ENCODE data around the gene OGG1.

Gene OGG1

GRCh38 chr3:9800529-9800928 is 50.8 kb downstream of the OGG1 start:
- TF ChIP-seq, protein P1, sequence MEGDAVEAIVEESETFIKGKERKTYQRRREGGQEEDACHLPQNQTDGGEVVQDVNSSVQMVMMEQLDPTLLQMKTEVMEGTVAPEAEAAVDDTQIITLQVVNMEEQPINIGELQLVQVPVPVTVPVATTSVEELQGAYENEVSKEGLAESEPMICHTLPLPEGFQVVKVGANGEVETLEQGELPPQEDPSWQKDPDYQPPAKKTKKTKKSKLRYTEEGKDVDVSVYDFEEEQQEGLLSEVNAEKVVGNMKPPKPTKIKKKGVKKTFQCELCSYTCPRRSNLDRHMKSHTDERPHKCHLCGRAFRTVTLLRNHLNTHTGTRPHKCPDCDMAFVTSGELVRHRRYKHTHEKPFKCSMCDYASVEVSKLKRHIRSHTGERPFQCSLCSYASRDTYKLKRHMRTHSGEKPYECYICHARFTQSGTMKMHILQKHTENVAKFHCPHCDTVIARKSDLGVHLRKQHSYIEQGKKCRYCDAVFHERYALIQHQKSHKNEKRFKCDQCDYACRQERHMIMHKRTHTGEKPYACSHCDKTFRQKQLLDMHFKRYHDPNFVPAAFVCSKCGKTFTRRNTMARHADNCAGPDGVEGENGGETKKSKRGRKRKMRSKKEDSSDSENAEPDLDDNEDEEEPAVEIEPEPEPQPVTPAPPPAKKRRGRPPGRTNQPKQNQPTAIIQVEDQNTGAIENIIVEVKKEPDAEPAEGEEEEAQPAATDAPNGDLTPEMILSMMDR (conservative IDR thresholded peaks at IDR 0.05; ENCODE audit: low read length): peak; percentile 19
- DNase-seq (ENCODE audit: low read depth): no peak

DNA sequence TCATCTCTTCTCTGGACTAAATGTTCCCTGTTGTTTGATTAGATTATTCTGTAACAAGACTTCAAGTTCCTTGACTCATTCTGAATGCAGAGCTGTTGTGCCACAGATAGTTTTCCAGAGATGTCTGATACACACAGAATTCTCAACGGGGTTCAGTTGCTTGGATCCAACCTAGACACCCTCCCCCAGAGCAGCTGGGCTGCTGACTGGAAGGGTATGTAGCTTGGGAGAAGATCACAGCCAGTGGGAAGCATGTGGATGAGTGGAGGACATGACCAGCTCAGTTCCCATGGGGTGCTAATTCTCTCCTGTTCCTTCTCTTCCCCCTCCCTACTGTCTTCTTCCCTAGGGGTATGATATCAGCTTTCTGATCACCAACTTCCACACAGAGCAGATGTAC is 53.7 kb downstream of the OGG1 start:
- DNase-seq (ENCODE audit: low read depth): no peak
- H3K4me3 ChIP-seq (ENCODE audit: low read length): no peak overlapping the region
- TF ChIP-seq, protein P1 (conservative IDR thresholded peaks at IDR 0.05; ENCODE audit: low read length): no peak

More at GRCh38 chr3:9800529-9800928, 50.8 kb downstream of the OGG1 start:
- H3K4me3 ChIP-seq (ENCODE audit: low read length): no peak overlapping the region

DNA sequence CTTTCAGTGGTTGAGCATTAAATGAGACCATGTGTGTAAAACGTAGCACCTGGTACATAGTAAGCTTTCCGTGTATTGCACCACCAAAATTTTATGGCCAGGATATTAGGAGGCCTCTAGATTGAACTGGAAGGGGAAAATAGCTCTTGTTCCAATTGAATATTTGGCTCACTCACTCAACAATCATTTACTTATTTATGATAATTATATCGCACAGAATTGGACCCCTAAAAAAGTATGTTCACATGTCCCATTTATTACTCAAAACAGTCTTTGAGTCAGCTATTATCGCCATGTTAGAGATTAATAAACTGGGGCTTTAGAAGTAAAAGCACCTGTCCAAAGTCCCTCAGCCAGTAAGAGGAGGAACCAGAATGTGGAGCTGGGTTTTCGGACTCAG is 55.2 kb downstream of the OGG1 start:
- TF ChIP-seq, protein P1 (conservative IDR thresholded peaks at IDR 0.05; ENCODE audit: low read length): no peak
- no peak overlapping the region for H3K4me3 ChIP-seq (ENCODE audit: low read length)
- DNase-seq (ENCODE audit: low read depth): no peak

DNA sequence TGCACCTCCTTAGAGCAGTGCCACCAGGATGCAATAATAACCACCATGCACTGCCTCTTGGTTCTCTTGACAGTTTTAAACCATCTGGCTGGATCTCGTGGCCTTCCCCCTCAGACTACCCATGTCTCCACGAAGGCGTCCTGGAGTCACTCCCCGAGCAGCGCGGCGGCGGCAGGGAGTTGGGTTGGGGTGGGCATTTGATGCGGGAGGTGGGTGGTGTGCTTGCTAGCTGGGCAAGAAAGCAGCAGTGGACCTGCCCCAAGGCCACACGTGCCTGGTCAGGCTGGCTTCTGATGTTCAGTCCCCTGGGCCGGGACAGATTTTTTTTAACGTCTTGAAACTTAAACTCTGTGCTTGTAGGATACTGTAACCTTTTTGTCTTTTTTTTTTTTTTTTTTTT is 56.4 kb downstream of the OGG1 start:
- TF ChIP-seq, protein P1 (conservative IDR thresholded peaks at IDR 0.05; ENCODE audit: low read length): no peak
- no peak overlapping the region for H3K4me3 ChIP-seq (ENCODE audit: low read length)
- DNase-seq (ENCODE audit: low read depth): no peak
